ENCODE results near the gene CCL2. TPM values are rescaled to one million over a fixed set of nuclear protein-coding genes. Genes with fewer than 3 reads are reported as not detected.

Gene CCL2
- total RNA-seq, 1 experiment from 2014 or later: not detected

GRCh38 chr17:34220045-34220751, 34.9 kb upstream of the CCL2 start:
- Histone ChIP-seq H3K79me2 (ENCODE audit: low read depth) (no peaks in the 10 kb centered on the region), H2AFZ (no peak overlapping the region), H3K36me3 (ENCODE audit: low read depth) (no peaks in the 10 kb centered on the region), H3K4me1 (replicated peaks; ENCODE audit: insufficient read depth) (no peaks in the 10 kb centered on the region), H3K9me3 (ENCODE audit: insufficient read depth, low read depth) (no peaks in the 10 kb centered on the region), H3K4me3 (no peak overlapping the region), H3K27ac (no peak overlapping the region), H3F3A (ENCODE audit: insufficient read depth, low read depth) (no peaks in the 10 kb centered on the region), H3K4me2 (no peak overlapping the region), H3K27me3 (ENCODE audit: insufficient read depth, low read depth) (peaks cover 16% of the 10 kb centered on the region), H3K9me2 (ENCODE audit: insufficient read depth) (no peaks in the 10 kb centered on the region), H4K20me1 (ENCODE audit: insufficient read depth) (no peaks in the 10 kb centered on the region)
- no peak for DNase-seq
- CTCF ChIA-PET: no interaction called here
- POLR2A ChIA-PET (ENCODE audit: unreplicated experiment): no interaction called here
- no TSS peak for BruUV-seq (replicated peaks)
- TF ChIP-seq EZH2 (IDR thresholded peaks at IDR 0.05; ENCODE audit: low read depth) (no peak), CTCF (conservative IDR thresholded peaks at IDR 0.05) (no peak)
- intact Hi-C loops (cut with micrococcal nuclease; ENCODE audit: unreplicated experiment): no loop called here

GRCh38 chr17:34220752-34221395, 34.2 kb upstream of the CCL2 start:
- Histone ChIP-seq H3K9me3 (ENCODE audit: insufficient read depth, low read depth) (no peaks in the 10 kb centered on the region), H4K20me1 (ENCODE audit: insufficient read depth) (no peaks in the 10 kb centered on the region), H3K36me3 (ENCODE audit: low read depth) (no peaks in the 10 kb centered on the region), H3K27me3 (ENCODE audit: insufficient read depth, low read depth) (peaks cover 16% of the 10 kb centered on the region), H3K4me1 (replicated peaks; ENCODE audit: insufficient read depth) (no peaks in the 10 kb centered on the region), H3K4me2 (no peak overlapping the region), H3K4me3 (no peak overlapping the region), H3F3A (ENCODE audit: insufficient read depth, low read depth) (no peaks in the 10 kb centered on the region), H3K79me2 (ENCODE audit: low read depth) (no peaks in the 10 kb centered on the region), H2AFZ (no peak overlapping the region), H3K9me2 (ENCODE audit: insufficient read depth) (no peaks in the 10 kb centered on the region), H3K27ac (no peak overlapping the region)
- POLR2A ChIA-PET (ENCODE audit: unreplicated experiment): no interaction called here
- DNase-seq: no peak
- no peak for TF ChIP-seq CTCF (conservative IDR thresholded peaks at IDR 0.05)
- no peak for TF ChIP-seq EZH2 (IDR thresholded peaks at IDR 0.05; ENCODE audit: low read depth)
- intact Hi-C loops (cut with micrococcal nuclease; ENCODE audit: unreplicated experiment): no loop called here
- no TSS peak for BruUV-seq (replicated peaks)
- CTCF ChIA-PET: no interaction called here

- Histone ChIP-seq H3K4me1 (replicated peaks; ENCODE audit: insufficient read depth) (no peaks in the 10 kb centered on the region), H3K79me2 (ENCODE audit: low read depth) (no peaks in the 10 kb centered on the region), H3K27ac (no peak overlapping the region), H3K9me2 (ENCODE audit: insufficient read depth) (no peaks in the 10 kb centered on the region), H3K27me3 (ENCODE audit: insufficient read depth, low read depth) (peaks cover 16% of the 10 kb centered on the region), H3F3A (ENCODE audit: insufficient read depth, low read depth) (no peaks in the 10 kb centered on the region), H4K20me1 (ENCODE audit: insufficient read depth) (no peaks in the 10 kb centered on the region), H3K4me3 (no peak overlapping the region), H2AFZ (no peak overlapping the region), H3K36me3 (ENCODE audit: low read depth) (no peaks in the 10 kb centered on the region), H3K4me2 (no peak overlapping the region), H3K9me3 (ENCODE audit: insufficient read depth, low read depth) (no peaks in the 10 kb centered on the region)
- no TSS peak for BruUV-seq (replicated peaks)
- DNase-seq: no peak
- ChIA-PET CTCF (no interaction called here), POLR2A (ENCODE audit: unreplicated experiment) (no interaction called here)
- intact Hi-C loops (cut with micrococcal nuclease; ENCODE audit: unreplicated experiment): no loop called here
- TF ChIP-seq CTCF (conservative IDR thresholded peaks at IDR 0.05) (no peak), EZH2 (IDR thresholded peaks at IDR 0.05; ENCODE audit: low read depth) (no peak)
Observed at GRCh38 chr17:34221411-34221810, 33.7 kb upstream of the CCL2 start.

Measured in PC-9 (cell line).